Smooth muscle cell (in vitro differentiated cells): ENCODE results near the gene PLXNA3. TPM values are rescaled to one million over a fixed set of nuclear protein-coding genes. Genes with fewer than 3 reads are reported as not detected.

Experiments used
- DNase-seq: peaks from one replicate; lab custom pipeline; 2025; ENCODE audit not compliant: unreplicated experiment; lab: John Stamatoyannopoulos, UW
- H2AFZ ChIP-seq: fragments of 200-600 bp; sonication (generic); 2 replicates; pipeline ENCODE4 v1.6.0; 2016; ENCODE audit warnings: antibody characterized with exemption, low read depth, mild to moderate bottlenecking
- H3F3A ChIP-seq: fragments of 200-600 bp; sonication (generic); 2 replicates; pipeline ENCODE4 v1.6.0; 2017; ENCODE audit warnings: antibody characterized with exemption, low read depth
- H3K27ac ChIP-seq: fragments of 200-600 bp; sonication (generic); 2 replicates; pipeline ENCODE4 v1.5.1; 2016; ENCODE audit warnings: low read depth, mild to moderate bottlenecking
- H3K27me3 ChIP-seq: fragments of 200-600 bp; sonication (generic); 2 replicates; pipeline ENCODE4 v1.6.1; 2016; ENCODE audit warnings: low read depth, mild to moderate bottlenecking
- H3K36me3 ChIP-seq: fragments of 200-600 bp; sonication (generic); 2 replicates; pipeline ENCODE4 v1.5.1; 2016; ENCODE audit warnings: low read depth
- H3K4me1 ChIP-seq: fragments of 200-600 bp; sonication (generic); 2 replicates; pipeline ENCODE4 v1.5.1; 2016; ENCODE audit warnings: low read depth
- H3K4me2 ChIP-seq: fragments of 200-600 bp; sonication (generic); 2 replicates; pipeline ENCODE4 v1.6.0; 2016; ENCODE audit warnings: mild to moderate bottlenecking
- H3K4me3 ChIP-seq: fragments of 200-600 bp; sonication (generic); 2 replicates; pipeline ENCODE4 v1.5.1; 2016; ENCODE audit warnings: mild to moderate bottlenecking
- H3K79me2 ChIP-seq: fragments of 200-600 bp; sonication (generic); 2 replicates; pipeline ENCODE4 v1.6.0; 2016; ENCODE audit warnings: low read depth, mild to moderate bottlenecking
- H3K9ac ChIP-seq: fragments of 200-600 bp; sonication (generic); 2 replicates; pipeline ENCODE4 v1.6.0; 2016; ENCODE audit warnings: low read depth
- H3K9me3 ChIP-seq: fragments of 200-600 bp; sonication (generic); replicated peaks from 2 replicates; pipeline ENCODE4 v1.5.1; 2016; ENCODE audit warnings: low read depth
- H4K20me1 ChIP-seq: fragments of 200-600 bp; sonication (generic); 2 replicates; pipeline ENCODE4 v1.6.0; 2016; ENCODE audit warnings: low read depth
- CTCF ChIP-seq: fragments of 200-600 bp; sonication (generic); IDR thresholded peaks from 2 replicates; pipeline ENCODE4 v1.5.1; 2017; ENCODE audit warnings: borderline replicate concordance, mild to moderate bottlenecking, antibody characterized with exemption; ENCODE audit not compliant: insufficient read depth, poor library complexity, severe bottlenecking
- WGBS: methylation state at CpG from one replicate; pipeline ENCODE4 v1.1.7; 2016; ENCODE audit warnings: low lambda C conversion rate; 5-methylcytosine and 5-hydroxymethylcytosine counted together
- polyA plus RNA-seq: library from polyadenylated mRNA; unstranded; fragments of >200 nt; fragmentation: Nextera tagmentation; extraction: Ambion mirVana; gene quantifications from 2 replicates; pipeline ENCODE4 v1.2.1, GENCODE V29; 2016
- total RNA-seq: library from RNA; depleted of rRNA; stranded (reverse); fragments of >200 nt; gene quantifications from 2 replicates; pipeline ENCODE4 v1.2.3, GENCODE V29; 2014

Gene PLXNA3
- total and polyA plus RNA-seq, 2 experiments from 2014 or later = 33.6 to 38.2 TPM

GRCh38 chrX:154469880-154470279, 11.8 kb downstream of the PLXNA3 start:
- H4K20me1 ChIP-seq = peaks cover 24% of the 10 kb centered on the region
- WGBS = 95% methylated on average over 18 of the region's 18 CpGs
- no peak overlapping the region for H3K9ac ChIP-seq
- H3K79me2 ChIP-seq = no peaks in the 10 kb centered on the region
- H3K4me1 ChIP-seq = no peaks in the 10 kb centered on the region
- no peaks in the 10 kb centered on the region for H3K9me3 ChIP-seq
- no peak overlapping the region for H2AFZ ChIP-seq
- no peak overlapping the region for H3K4me2 ChIP-seq
- no peaks in the 10 kb centered on the region for H3F3A ChIP-seq
- no peaks in the 10 kb centered on the region for H3K36me3 ChIP-seq
- H3K4me3 ChIP-seq = no peak overlapping the region
- no peak overlapping the region for H3K27ac ChIP-seq
- no peaks in the 10 kb centered on the region for H3K27me3 ChIP-seq
- no peak for TF ChIP-seq CTCF
- no peak for DNase-seq

GRCh38 chrX:154470434-154470833, 12.4 kb downstream of the PLXNA3 start:
- Histone ChIP-seq H3K4me2 (no peak overlapping the region), H3K36me3 (no peaks in the 10 kb centered on the region), H3K9ac (no peak overlapping the region), H3K4me3 (no peak overlapping the region), H2AFZ (no peak overlapping the region), H3K27ac (no peak overlapping the region), H4K20me1 (peaks cover 20% of the 10 kb centered on the region), H3K79me2 (no peaks in the 10 kb centered on the region), H3K4me1 (no peaks in the 10 kb centered on the region), H3K27me3 (no peaks in the 10 kb centered on the region), H3K9me3 (no peaks in the 10 kb centered on the region), H3F3A (no peaks in the 10 kb centered on the region)
- WGBS = 93% methylated on average over 14 of the region's 14 CpGs
- no peak for TF ChIP-seq CTCF
- no peak for DNase-seq

GRCh38 chrX:154470914-154471568, 13.0 kb downstream of the PLXNA3 start:
- WGBS = 93% methylated on average over 20 of the region's 23 CpGs
- no peaks in the 10 kb centered on the region for H3K79me2 ChIP-seq
- H3K9ac ChIP-seq = no peak overlapping the region
- H3K36me3 ChIP-seq = no peaks in the 10 kb centered on the region
- H3K4me3 ChIP-seq = no peak overlapping the region
- H3K27me3 ChIP-seq = no peaks in the 10 kb centered on the region
- no peak for TF ChIP-seq CTCF
- no peaks in the 10 kb centered on the region for H3K9me3 ChIP-seq
- H4K20me1 ChIP-seq = peaks cover 20% of the 10 kb centered on the region
- no peak overlapping the region for H3K27ac ChIP-seq
- H3K4me2 ChIP-seq = no peak overlapping the region
- DNase-seq = no peak
- no peaks in the 10 kb centered on the region for H3F3A ChIP-seq
- H2AFZ ChIP-seq = no peak overlapping the region
- no peaks in the 10 kb centered on the region for H3K4me1 ChIP-seq

- H3K9ac ChIP-seq = no peak overlapping the region
- H2AFZ ChIP-seq = no peak overlapping the region
- H3K27me3 ChIP-seq = no peaks in the 10 kb centered on the region
- no peak for TF ChIP-seq CTCF
- H3K4me3 ChIP-seq = no peak overlapping the region
- WGBS = 88% methylated on average over 20 of the region's 23 CpGs
- no peaks in the 10 kb centered on the region for H3K36me3 ChIP-seq
- H3K27ac ChIP-seq = no peak overlapping the region
- H3K79me2 ChIP-seq = no peaks in the 10 kb centered on the region
- H4K20me1 ChIP-seq = peaks cover 17% of the 10 kb centered on the region
- no peak overlapping the region for H3K4me2 ChIP-seq
- H3K4me1 ChIP-seq = no peaks in the 10 kb centered on the region
- no peak for DNase-seq
- no peaks in the 10 kb centered on the region for H3F3A ChIP-seq
- H3K9me3 ChIP-seq = no peaks in the 10 kb centered on the region
Measured at GRCh38 chrX:154471839-154472684, 14.0 kb downstream of the PLXNA3 start.
